Mesodermal cell (in vitro differentiated cells): ENCODE results near the gene USP7. TPM values are rescaled to one million over a fixed set of nuclear protein-coding genes. Genes with fewer than 3 reads are reported as not detected.
A peak's percentile ranks its signal among the peaks of the same experiment; 100 is the strongest.

ENCODE experiments used
- H3K27ac ChIP-seq: 2 replicates; pipeline ENCODE4 v1.7.0; 2013; ENCODE audit warnings: mild to moderate bottlenecking, low read depth, low read length, moderate library complexity; ENCODE audit not compliant: severe bottlenecking
- H3K36me3 ChIP-seq: 2 replicates; pipeline ENCODE4 v1.7.1; 2013; ENCODE audit warnings: mild to moderate bottlenecking, low read length, moderate library complexity; ENCODE audit not compliant: control insufficient read depth, insufficient read depth
- H3K4me1 ChIP-seq: one replicate; pipeline ENCODE4 v1.7.1; 2013; ENCODE audit warnings: mild to moderate bottlenecking, low read length; ENCODE audit not compliant: insufficient read depth, control insufficient read depth, poor library complexity, severe bottlenecking
- H3K4me3 ChIP-seq: 2 replicates; pipeline ENCODE4 v1.7.0; 2013; ENCODE audit warnings: low read length, control low read depth, mild to moderate bottlenecking; ENCODE audit not compliant: insufficient read depth, poor library complexity, severe bottlenecking; ENCODE audit errors: extremely low read depth
- H3K9me3 ChIP-seq: 2 replicates; pipeline ENCODE4 v1.7.1; 2013; ENCODE audit warnings: mild to moderate bottlenecking, low read length, moderate library complexity; ENCODE audit not compliant: control insufficient read depth
- WGBS, 2 experiments: methylation state at CpG; one replicate each; pipeline ENCODE4 v1.1.5; 2013; ENCODE audit warnings: missing lambda C conversion rate in 2 of 2; ENCODE audit not compliant: insufficient coverage in 2 of 2; 5-methylcytosine and 5-hydroxymethylcytosine counted together
- polyA plus RNA-seq, 2 experiments: library from polyadenylated mRNA; stranded (reverse); fragments of 50-300 nt; gene quantifications; one replicate each; pipeline ENCODE4 v1.2.3, GENCODE V29; 2013

Gene USP7
- 84.9 TPM for polyA plus RNA-seq (2013, experiment 1 of 2)
- polyA plus RNA-seq (2013, experiment 2 of 2): 73.0 TPM

DNA sequence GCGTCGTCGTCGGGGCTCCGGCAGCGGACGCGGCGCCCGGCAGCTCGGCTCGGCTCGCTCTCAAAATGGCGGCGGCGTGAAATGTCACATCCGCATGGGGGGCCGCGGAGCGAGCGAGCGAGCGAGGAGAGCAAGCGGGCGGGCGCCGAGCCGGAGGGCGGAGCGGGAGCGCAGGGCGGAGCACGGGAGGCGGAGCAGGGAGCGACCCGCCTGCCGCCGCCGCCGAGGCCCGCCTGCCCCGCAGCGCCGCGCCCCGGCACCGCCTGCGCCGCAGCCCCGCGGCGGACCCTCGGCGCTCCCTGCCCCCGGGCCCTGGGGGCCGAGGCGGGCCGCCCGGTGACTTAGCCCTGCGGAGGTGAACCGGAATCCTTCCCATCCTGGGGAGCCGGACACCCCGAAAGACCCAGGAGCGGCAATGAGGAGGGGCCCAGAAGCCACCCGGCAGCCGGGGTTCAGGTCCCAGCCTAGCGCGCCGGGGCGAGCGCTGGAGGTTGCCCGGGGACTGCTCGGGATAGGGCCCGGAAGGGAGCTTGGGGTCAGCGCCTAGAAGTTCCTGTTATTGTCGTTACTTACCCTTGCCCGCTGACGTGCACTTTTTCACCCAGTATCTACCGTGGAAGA, at the start of gene USP7:
TSS of gene USP7 (minus strand) at position 86 of the 621 bp plus-strand sequence. CDS start 621 bp downstream, outside the sequence.
- peak within 1 kb of the TSS; percentile 72 for H3K27ac ChIP-seq

GRCh38 chr16:9013508-9013864, 49.8 kb upstream of the USP7 start:
- Histone ChIP-seq H3K27ac (no peak overlapping the region), H3K9me3 (peaks cover 8% of the 10 kb centered on the region), H3K4me1 (peaks cover 7% of the 10 kb centered on the region), H3K36me3 (no peaks in the 10 kb centered on the region), H3K4me3 (no peak overlapping the region)
- WGBS, 2 experiments: 62 to 69% methylated on average over 5 to 7 of the region's 7 CpGs

More for the DNA sequence above, at the start of gene USP7:
- H3K9me3 ChIP-seq: no peaks in the 10 kb centered on the region
- H3K4me3 ChIP-seq: peak within 1 kb of the TSS; percentile 60
- peaks cover 26% of the 10 kb centered on the region for H3K4me1 ChIP-seq
- WGBS, 2 experiments: 2 to 6% methylated on average over 24 to 78 of the region's 79 CpGs
- no peaks in the 10 kb centered on the region for H3K36me3 ChIP-seq

DNA sequence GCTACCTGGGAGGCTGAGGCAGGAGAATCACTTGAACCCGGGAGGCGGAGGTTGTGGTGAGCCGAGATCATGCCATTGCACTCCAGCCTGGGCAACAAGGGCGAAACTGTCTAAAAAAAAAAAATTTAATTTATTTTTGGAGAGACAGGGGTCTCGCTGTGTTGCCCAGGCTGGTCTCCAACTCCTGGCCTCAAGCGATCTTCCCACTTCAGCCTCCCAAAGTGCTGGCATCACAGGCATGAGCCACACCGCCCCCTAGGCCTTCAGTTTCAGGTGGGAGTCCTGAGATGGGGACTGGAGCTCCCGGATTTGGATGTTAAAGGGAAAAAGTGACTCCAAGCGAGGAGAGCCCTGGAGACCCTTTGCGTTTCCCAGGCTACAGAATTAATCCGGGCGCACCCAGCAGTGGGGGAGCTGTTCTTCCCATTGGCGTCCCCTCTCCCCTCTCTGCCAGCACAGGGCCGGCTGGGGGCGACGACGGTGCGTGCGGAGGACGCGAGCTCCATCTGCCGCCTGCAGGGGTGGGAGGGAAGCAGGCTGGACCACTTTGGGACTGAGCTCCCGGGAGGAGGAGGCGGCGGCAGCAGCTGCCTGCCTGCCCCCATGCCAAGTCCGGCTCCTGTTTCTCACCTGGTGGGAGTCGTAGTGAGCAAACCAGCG, 49.3 kb upstream of the USP7 start:
- Histone ChIP-seq H3K4me1 (peaks cover 7% of the 10 kb centered on the region), H3K27ac (no peak overlapping the region), H3K4me3 (no peak overlapping the region), H3K9me3 (peaks cover 8% of the 10 kb centered on the region), H3K36me3 (no peaks in the 10 kb centered on the region)
- WGBS, 2 experiments: 16 to 50% methylated on average over 16 to 22 of the region's 28 CpGs

GRCh38 chr16:9012330-9012729, 48.6 kb upstream of the USP7 start:
- peaks cover 8% of the 10 kb centered on the region for H3K9me3 ChIP-seq
- no peak overlapping the region for H3K27ac ChIP-seq
- H3K36me3 ChIP-seq: no peaks in the 10 kb centered on the region
- 83 to 87% methylated on average over 4 of the region's 6 CpGs for WGBS, 2 experiments
- H3K4me3 ChIP-seq: no peak overlapping the region
- peaks cover 7% of the 10 kb centered on the region for H3K4me1 ChIP-seq

DNA sequence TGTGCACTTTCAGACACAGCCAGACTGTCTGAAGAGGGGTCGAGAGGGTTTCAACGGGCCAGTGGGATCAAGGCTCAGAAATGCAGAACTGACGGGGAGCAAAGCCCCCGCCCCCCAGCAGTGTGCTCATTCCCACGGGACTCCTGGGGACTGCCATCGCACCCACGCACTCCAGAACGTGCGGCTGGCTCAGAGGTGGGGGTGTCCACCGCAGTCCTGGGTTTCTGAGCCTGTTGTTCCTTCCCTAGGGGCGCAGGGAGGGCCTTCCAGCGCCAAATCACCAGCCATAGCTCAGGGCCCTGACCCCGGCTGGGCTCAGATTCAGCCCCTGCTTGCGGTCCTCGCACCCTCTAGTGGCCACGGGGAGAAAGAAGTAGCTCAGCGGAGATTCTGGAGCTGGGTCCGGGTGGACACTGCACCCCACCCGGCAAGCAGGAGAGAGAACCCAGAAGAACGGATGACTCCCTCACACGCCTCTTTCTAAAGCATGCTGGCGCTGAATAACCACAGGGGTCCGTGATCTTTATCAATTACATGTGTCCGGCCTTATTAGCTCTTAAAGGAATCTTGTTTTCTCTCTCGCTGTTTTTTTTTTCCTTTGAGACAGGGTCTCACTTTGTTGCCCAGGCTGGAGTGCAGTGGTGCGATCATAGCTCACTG, 45.0 kb upstream of the USP7 start:
- WGBS, 2 experiments: 20 to 21% methylated on average over 24 to 25 of the region's 26 CpGs
- Histone ChIP-seq H3K36me3 (no peaks in the 10 kb centered on the region), H3K27ac (no peak overlapping the region), H3K4me3 (no peak overlapping the region), H3K4me1 (peaks cover 3% of the 10 kb centered on the region), H3K9me3 (no peaks in the 10 kb centered on the region)

DNA sequence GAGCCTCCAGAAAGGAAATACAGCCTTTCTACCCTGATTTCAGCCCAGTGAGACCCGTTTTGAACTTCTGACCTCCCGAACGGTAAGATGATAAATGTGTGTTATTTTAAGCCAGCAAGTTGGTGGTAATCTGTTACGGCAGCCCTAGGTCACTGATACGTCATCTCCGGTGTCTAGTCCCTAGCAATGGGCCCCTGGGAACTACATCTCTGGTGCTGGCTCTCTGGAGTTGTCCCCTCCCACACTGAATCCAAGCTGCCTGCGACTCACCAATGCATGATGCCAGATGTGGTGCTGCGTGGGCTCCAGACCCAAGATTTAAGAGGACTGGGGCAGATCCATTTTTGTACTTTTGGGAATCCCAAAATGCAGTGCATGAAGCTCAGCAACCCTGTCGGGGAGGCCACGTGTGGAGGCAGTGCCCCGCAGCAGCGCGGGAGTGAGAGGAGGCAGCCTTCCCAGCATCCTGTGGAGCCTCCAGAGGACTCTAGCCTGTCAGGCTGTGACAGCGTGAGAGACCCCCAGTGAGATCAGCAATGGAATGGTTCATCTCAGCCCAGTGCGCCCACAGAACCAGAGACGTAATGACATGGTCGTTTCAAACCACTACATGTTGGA, 43.6 kb upstream of the USP7 start:
- H3K4me3 ChIP-seq: no peak overlapping the region
- no peak overlapping the region for H3K27ac ChIP-seq

DNA sequence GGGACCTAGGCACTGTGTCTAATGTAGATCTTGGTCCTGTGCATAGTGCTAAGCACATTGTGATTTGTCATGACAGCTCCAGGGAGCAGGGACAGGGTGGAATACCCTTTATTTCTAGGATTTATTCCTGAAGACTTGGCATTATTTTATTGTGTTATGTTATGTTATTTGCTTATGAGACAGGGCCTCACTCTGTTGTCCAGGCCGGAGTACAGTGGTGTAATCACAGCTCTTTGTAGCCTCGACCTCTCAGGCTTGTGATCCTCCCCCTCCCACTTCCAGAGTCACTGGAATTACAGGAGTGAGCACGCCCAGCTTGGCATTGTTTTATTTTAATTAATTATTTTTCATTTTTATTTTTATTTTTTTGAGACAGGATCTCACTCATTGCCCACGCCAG, 40.5 kb upstream of the USP7 start:
- Histone ChIP-seq H3K9me3 (no peaks in the 10 kb centered on the region), H3K4me1 (peaks cover 3% of the 10 kb centered on the region), H3K4me3 (no peak overlapping the region), H3K36me3 (no peaks in the 10 kb centered on the region), H3K27ac (no peak overlapping the region)
- WGBS, 2 experiments: 76 to 100% methylated on average over 2 to 3 of the region's 4 CpGs

More for the DNA sequence above, 43.6 kb upstream of the USP7 start:
- peaks cover 3% of the 10 kb centered on the region for H3K4me1 ChIP-seq
- no peaks in the 10 kb centered on the region for H3K9me3 ChIP-seq
- no peaks in the 10 kb centered on the region for H3K36me3 ChIP-seq
- WGBS, 2 experiments: 92 to 94% methylated on average over 14 to 17 of the region's 17 CpGs

- Histone ChIP-seq H3K27ac (no peak overlapping the region), H3K36me3 (no peaks in the 10 kb centered on the region), H3K9me3 (no peaks in the 10 kb centered on the region), H3K4me1 (peaks cover 3% of the 10 kb centered on the region), H3K4me3 (no peak overlapping the region)
- WGBS, 2 experiments: no CpG with 5 or more reads among the region's 3 CpGs
These were observed 40.1 kb upstream of the USP7 start for GRCh38 chr16:9003763-9004162.

DNA sequence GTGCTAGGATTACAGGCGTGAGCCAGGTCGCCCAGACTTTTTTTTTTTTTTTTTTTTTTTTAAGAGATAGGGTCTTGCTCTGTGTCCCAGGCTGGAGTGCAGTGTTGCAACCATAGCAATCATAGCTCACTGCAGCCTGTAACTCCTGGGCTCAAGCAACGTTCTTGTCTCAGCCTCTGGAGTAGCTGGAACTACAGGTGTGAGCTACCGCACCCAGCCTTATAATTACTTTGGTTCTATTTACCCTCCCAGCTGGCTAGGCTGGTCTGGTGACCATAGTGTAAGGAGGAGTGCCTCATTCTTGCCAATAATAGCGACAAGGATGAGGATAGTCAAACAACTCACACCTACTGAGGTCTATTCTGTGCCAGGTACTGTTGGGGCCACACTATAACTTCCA, 39.6 kb upstream of the USP7 start:
- Histone ChIP-seq H3K36me3 (no peaks in the 10 kb centered on the region), H3K4me3 (no peak overlapping the region), H3K27ac (no peak overlapping the region), H3K4me1 (peaks cover 3% of the 10 kb centered on the region), H3K9me3 (no peaks in the 10 kb centered on the region)
- 87% methylated on average over 3 of the region's 5 CpGs for WGBS, 2 experiments

GRCh38 chr16:9002042-9002441, 38.3 kb upstream of the USP7 start:
- WGBS, 2 experiments: 95 to 100% methylated on average over 2 of the region's 2 CpGs
- Histone ChIP-seq H3K4me3 (no peak overlapping the region), H3K4me1 (peaks cover 1% of the 10 kb centered on the region), H3K9me3 (no peaks in the 10 kb centered on the region), H3K27ac (no peak overlapping the region), H3K36me3 (no peaks in the 10 kb centered on the region)
